Karpas-422 (cell line): ENCODE measurements around the gene CHN2. TPM values are rescaled to one million over a fixed set of nuclear protein-coding genes. Genes with fewer than 3 reads are reported as not detected.

ENCODE experiments used
- DNase-seq: peaks from one replicate; pipeline ENCODE4 v3.0.0-alpha.2; 2015
- H2AFZ ChIP-seq: fragments of 200-600 bp; sonication (generic); 2 replicates; pipeline ENCODE4 v1.6.1; 2014; ENCODE audit warnings: antibody characterized with exemption, low read length, mixed read lengths
- H3K27ac ChIP-seq: fragments of 200-600 bp; sonication (generic); 2 replicates; pipeline ENCODE4 v1.5.1; 2014; ENCODE audit warnings: mild to moderate bottlenecking, low read length, moderate library complexity
- H3K27me3 ChIP-seq: fragments of 200-600 bp; sonication (generic); 2 replicates; pipeline ENCODE4 v1.6.1; 2014; ENCODE audit warnings: low read length, mixed read lengths
- H3K36me3 ChIP-seq: fragments of 200-600 bp; sonication (generic); 2 replicates; pipeline ENCODE4 v1.6.1; 2014; ENCODE audit warnings: low read length, mixed read lengths; ENCODE audit not compliant: insufficient read depth
- H3K4me1 ChIP-seq: fragments of 200-600 bp; sonication (generic); 2 replicates; pipeline ENCODE4 v1.6.1; 2014; ENCODE audit warnings: mild to moderate bottlenecking, low read length, mixed read lengths
- H3K4me2 ChIP-seq: fragments of 200-600 bp; sonication (generic); 2 replicates; pipeline ENCODE4 v1.6.1; 2014; ENCODE audit warnings: low read length, low read depth, mild to moderate bottlenecking; ENCODE audit not compliant: poor library complexity, severe bottlenecking
- H3K4me3 ChIP-seq: fragments of 200-600 bp; sonication (generic); 2 replicates; pipeline ENCODE4 v1.5.1; 2014; ENCODE audit warnings: mild to moderate bottlenecking, antibody characterized with exemption, low read length, mixed read lengths
- H3K79me2 ChIP-seq: fragments of 200-600 bp; sonication (generic); 2 replicates; pipeline ENCODE4 v1.6.1; 2014; ENCODE audit warnings: mild to moderate bottlenecking, low read length, mixed read lengths
- H3K9ac ChIP-seq: fragments of 200-600 bp; sonication (generic); 2 replicates; pipeline ENCODE4 v1.6.0; 2014; ENCODE audit warnings: low read length
- H3K9me2 ChIP-seq: fragments of 200-600 bp; sonication (generic), shearing (Covaris generic); replicated peaks from 2 replicates; pipeline ENCODE4 v1.6.0; 2014; ENCODE audit warnings: mild to moderate bottlenecking, low read length, moderate library complexity; ENCODE audit not compliant: insufficient read depth
- H3K9me3 ChIP-seq: fragments of 300-700, 200-600 bp; sonication (generic); 2 replicates; pipeline ENCODE4 v1.6.1; 2014; ENCODE audit warnings: low read length, mixed read lengths
- H4K20me1 ChIP-seq: fragments of 200-600 bp; sonication (generic); 2 replicates; pipeline ENCODE4 v1.6.1; 2014; ENCODE audit warnings: mild to moderate bottlenecking, antibody characterized with exemption, low read length, low read depth; ENCODE audit not compliant: insufficient read depth
- total RNA-seq: library from RNA; depleted of rRNA; stranded (reverse); fragments of >200 nt; shearing (Covaris generic); gene quantifications from 2 replicates; pipeline ENCODE4 v1.2.3, GENCODE V29; 2014; ENCODE audit warnings: low replicate concordance

Gene CHN2
- total RNA-seq, 1 experiment from 2014 or later: 9.1 TPM

GRCh38 chr7:29319719-29320521, 125.3 kb downstream of the CHN2 start:
- no peaks in the 10 kb centered on the region for H3K9me2 ChIP-seq
- peaks cover 83% of the 10 kb centered on the region for H3K4me1 ChIP-seq
- H2AFZ ChIP-seq: no peak overlapping the region
- no peaks in the 10 kb centered on the region for H3K79me2 ChIP-seq
- H3K4me2 ChIP-seq: peak overlapping the region; percentile 81
- H3K9me3 ChIP-seq: no peaks in the 10 kb centered on the region
- no peaks in the 10 kb centered on the region for H4K20me1 ChIP-seq
- DNase-seq: peak; percentile 97
- H3K4me3 ChIP-seq: peak overlapping the region; percentile 59
- H3K36me3 ChIP-seq: no peaks in the 10 kb centered on the region; the same call in 1 of the 2 replicates
- H3K27me3 ChIP-seq: no peaks in the 10 kb centered on the region
- peak overlapping the region; percentile 75 for H3K9ac ChIP-seq
- H3K27ac ChIP-seq: peak overlapping the region; percentile 97

- H3K4me2 ChIP-seq: peak overlapping the region; percentile 81
- H3K9me2 ChIP-seq: no peaks in the 10 kb centered on the region
- no peaks in the 10 kb centered on the region for H3K27me3 ChIP-seq
- H3K4me1 ChIP-seq: peaks cover 78% of the 10 kb centered on the region
- H3K9ac ChIP-seq: peak overlapping the region; percentile 60
- peak overlapping the region; percentile 97 for H3K27ac ChIP-seq
- no peaks in the 10 kb centered on the region for H3K79me2 ChIP-seq
- DNase-seq: peak; percentile 63
- no peaks in the 10 kb centered on the region for H4K20me1 ChIP-seq
- H3K9me3 ChIP-seq: no peaks in the 10 kb centered on the region
- no peaks in the 10 kb centered on the region; the same call in 1 of the 2 replicates for H3K36me3 ChIP-seq
- no peak overlapping the region for H2AFZ ChIP-seq
- peak overlapping the region; percentile 17; the same call in 1 of the 2 replicates for H3K4me3 ChIP-seq
These were observed 126.0 kb downstream of the CHN2 start for GRCh38 chr7:29320577-29320976.

GRCh38 chr7:29322023-29322712, 127.6 kb downstream of the CHN2 start:
- H3K79me2 ChIP-seq: no peaks in the 10 kb centered on the region
- H3K9me3 ChIP-seq: no peaks in the 10 kb centered on the region
- H3K4me3 ChIP-seq: no peak overlapping the region
- peaks cover 71% of the 10 kb centered on the region for H3K4me1 ChIP-seq
- no peaks in the 10 kb centered on the region for H3K9me2 ChIP-seq
- DNase-seq: no peak
- H3K9ac ChIP-seq: peak overlapping the region; percentile 39; the same call in 1 of the 2 replicates
- H4K20me1 ChIP-seq: no peaks in the 10 kb centered on the region
- H3K4me2 ChIP-seq: peak overlapping the region; percentile 15
- no peaks in the 10 kb centered on the region; the same call in 1 of the 2 replicates for H3K36me3 ChIP-seq
- peak overlapping the region; percentile 12; the same call in 1 of the 2 replicates for H3K27ac ChIP-seq
- H2AFZ ChIP-seq: peak overlapping the region; percentile 6; the same call in 1 of the 2 replicates
- no peaks in the 10 kb centered on the region for H3K27me3 ChIP-seq

- Histone ChIP-seq H4K20me1 (no peaks in the 10 kb centered on the region), H3K9ac (no peak overlapping the region), H2AFZ (no peak overlapping the region), H3K36me3 (no peaks in the 10 kb centered on the region; the same call in 1 of the 2 replicates), H3K79me2 (no peaks in the 10 kb centered on the region), H3K9me2 (no peaks in the 10 kb centered on the region), H3K4me1 (peaks cover 65% of the 10 kb centered on the region), H3K4me3 (no peak overlapping the region), H3K9me3 (no peaks in the 10 kb centered on the region), H3K4me2 (no peak overlapping the region), H3K27me3 (no peaks in the 10 kb centered on the region), H3K27ac (no peak overlapping the region)
- DNase-seq: no peak
These were observed 130.9 kb downstream of the CHN2 start for GRCh38 chr7:29325476-29325875.

GRCh38 chr7:29326864-29327263, 132.3 kb downstream of the CHN2 start:
- no peak overlapping the region for H2AFZ ChIP-seq
- no peaks in the 10 kb centered on the region for H4K20me1 ChIP-seq
- H3K4me2 ChIP-seq: no peak overlapping the region
- DNase-seq: no peak
- H3K27ac ChIP-seq: no peak overlapping the region
- H3K9ac ChIP-seq: no peak overlapping the region
- no peaks in the 10 kb centered on the region for H3K27me3 ChIP-seq
- H3K79me2 ChIP-seq: no peaks in the 10 kb centered on the region
- H3K4me3 ChIP-seq: no peak overlapping the region
- no peaks in the 10 kb centered on the region for H3K9me2 ChIP-seq
- no peaks in the 10 kb centered on the region for H3K36me3 ChIP-seq
- peaks cover 52% of the 10 kb centered on the region for H3K4me1 ChIP-seq
- no peaks in the 10 kb centered on the region for H3K9me3 ChIP-seq

GRCh38 chr7:29327455-29327854, 132.9 kb downstream of the CHN2 start:
- DNase-seq: no peak
- Histone ChIP-seq H3K4me3 (no peak overlapping the region), H3K9me2 (no peaks in the 10 kb centered on the region), H3K27ac (peak overlapping the region; percentile 66), H3K4me1 (peaks cover 46% of the 10 kb centered on the region), H3K9ac (peak overlapping the region; percentile 29), H2AFZ (no peak overlapping the region), H3K4me2 (peak overlapping the region; percentile 45), H3K27me3 (no peaks in the 10 kb centered on the region), H3K36me3 (no peaks in the 10 kb centered on the region), H4K20me1 (no peaks in the 10 kb centered on the region), H3K9me3 (no peaks in the 10 kb centered on the region), H3K79me2 (no peaks in the 10 kb centered on the region)

GRCh38 chr7:29328045-29328444, 133.5 kb downstream of the CHN2 start:
- Histone ChIP-seq H3K4me2 (peak overlapping the region; percentile 45), H3K79me2 (no peaks in the 10 kb centered on the region), H3K9me2 (no peaks in the 10 kb centered on the region), H3K9ac (peak overlapping the region; percentile 29), H3K9me3 (no peaks in the 10 kb centered on the region), H3K27me3 (no peaks in the 10 kb centered on the region), H3K27ac (peak overlapping the region; percentile 66), H4K20me1 (no peaks in the 10 kb centered on the region), H3K4me3 (0 out of 2 replicates have a peak overlapping the region, but pooled peaks have one; percentile 1), H3K36me3 (no peaks in the 10 kb centered on the region), H3K4me1 (peaks cover 42% of the 10 kb centered on the region), H2AFZ (no peak overlapping the region)
- DNase-seq: peak; percentile 63

- peak overlapping the region; percentile 45 for H3K4me2 ChIP-seq
- H4K20me1 ChIP-seq: no peaks in the 10 kb centered on the region
- no peaks in the 10 kb centered on the region for H3K79me2 ChIP-seq
- H3K27ac ChIP-seq: peak overlapping the region; percentile 66; the same call in 1 of the 2 replicates
- no peak for DNase-seq
- no peak overlapping the region for H3K4me3 ChIP-seq
- H3K36me3 ChIP-seq: no peaks in the 10 kb centered on the region
- no peaks in the 10 kb centered on the region for H3K27me3 ChIP-seq
- H3K9me2 ChIP-seq: no peaks in the 10 kb centered on the region
- no peak overlapping the region for H3K9ac ChIP-seq
- H3K9me3 ChIP-seq: no peaks in the 10 kb centered on the region
- H2AFZ ChIP-seq: no peak overlapping the region
- peaks cover 38% of the 10 kb centered on the region for H3K4me1 ChIP-seq
These were observed 134.2 kb downstream of the CHN2 start for GRCh38 chr7:29328811-29329210.
